ENCODE data around the gene MUCL3.
"Not testable (repeated sequence)": the region's sequence is repeated elsewhere in the genome, so short reads cannot be mapped to it uniquely, and the experiment has no call there.

The MUCL3 gene

DNA sequence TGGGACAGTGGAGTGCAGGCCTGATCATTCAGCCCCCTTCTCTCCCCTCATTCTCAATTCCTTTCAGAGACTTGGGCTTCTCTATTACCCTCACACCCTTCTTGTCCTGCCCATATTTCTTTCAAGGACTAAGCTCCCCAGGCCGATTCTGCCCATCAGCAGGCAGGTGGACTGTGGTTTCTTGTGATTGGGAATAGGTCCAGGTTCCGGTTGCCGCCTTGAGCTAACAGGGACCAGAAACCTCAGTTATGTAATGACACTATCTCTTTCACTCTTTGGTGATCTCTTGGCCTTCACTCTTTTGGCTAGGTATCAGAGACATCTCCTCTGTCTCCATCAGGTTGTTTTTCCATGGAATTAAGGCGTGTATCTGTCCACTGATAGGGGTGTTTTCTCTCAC lies 6.5 kb downstream of the MUCL3 start:
- no peak for DNase-seq

DNA sequence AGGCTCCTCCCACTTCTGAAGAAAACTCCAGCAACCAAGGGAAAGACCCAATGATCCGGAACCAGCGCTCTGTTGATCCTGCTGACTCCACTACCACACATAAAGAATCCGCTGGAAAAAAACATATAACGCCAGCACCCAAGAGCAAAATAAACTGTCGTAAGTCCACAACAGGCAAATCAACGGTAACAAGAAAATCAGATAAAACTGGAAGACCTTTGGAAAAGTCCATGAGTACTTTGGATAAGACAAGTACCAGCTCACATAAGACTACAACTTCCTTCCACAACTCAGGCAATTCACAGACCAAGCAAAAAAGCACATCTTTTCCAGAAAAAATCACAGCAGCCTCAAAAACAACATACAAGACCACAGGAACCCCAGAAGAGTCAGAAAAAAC lies 8.0 kb downstream of the MUCL3 start:
- no peak for DNase-seq

DNA sequence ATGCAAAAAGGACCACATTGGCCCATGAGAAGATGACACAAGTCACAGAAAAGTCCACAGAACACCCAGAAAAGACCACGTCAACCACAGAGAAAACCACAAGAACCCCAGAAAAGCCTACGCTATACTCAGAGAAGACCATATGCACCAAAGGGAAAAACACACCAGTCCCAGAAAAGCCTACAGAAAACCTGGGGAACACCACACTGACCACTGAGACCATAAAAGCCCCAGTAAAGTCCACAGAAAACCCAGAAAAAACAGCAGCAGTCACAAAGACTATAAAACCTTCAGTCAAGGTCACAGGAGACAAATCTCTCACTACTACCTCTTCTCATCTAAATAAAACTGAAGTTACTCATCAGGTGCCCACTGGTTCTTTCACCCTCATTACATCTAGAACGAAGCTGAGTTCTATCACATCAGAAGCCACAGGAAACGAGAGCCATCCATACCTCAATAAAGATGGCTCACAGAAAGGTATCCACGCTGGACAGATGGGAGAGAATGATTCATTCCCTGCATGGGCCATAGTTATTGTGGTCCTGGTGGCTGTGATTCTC lies 11.2 kb downstream of the MUCL3 start:
- no peak for DNase-seq

DNA sequence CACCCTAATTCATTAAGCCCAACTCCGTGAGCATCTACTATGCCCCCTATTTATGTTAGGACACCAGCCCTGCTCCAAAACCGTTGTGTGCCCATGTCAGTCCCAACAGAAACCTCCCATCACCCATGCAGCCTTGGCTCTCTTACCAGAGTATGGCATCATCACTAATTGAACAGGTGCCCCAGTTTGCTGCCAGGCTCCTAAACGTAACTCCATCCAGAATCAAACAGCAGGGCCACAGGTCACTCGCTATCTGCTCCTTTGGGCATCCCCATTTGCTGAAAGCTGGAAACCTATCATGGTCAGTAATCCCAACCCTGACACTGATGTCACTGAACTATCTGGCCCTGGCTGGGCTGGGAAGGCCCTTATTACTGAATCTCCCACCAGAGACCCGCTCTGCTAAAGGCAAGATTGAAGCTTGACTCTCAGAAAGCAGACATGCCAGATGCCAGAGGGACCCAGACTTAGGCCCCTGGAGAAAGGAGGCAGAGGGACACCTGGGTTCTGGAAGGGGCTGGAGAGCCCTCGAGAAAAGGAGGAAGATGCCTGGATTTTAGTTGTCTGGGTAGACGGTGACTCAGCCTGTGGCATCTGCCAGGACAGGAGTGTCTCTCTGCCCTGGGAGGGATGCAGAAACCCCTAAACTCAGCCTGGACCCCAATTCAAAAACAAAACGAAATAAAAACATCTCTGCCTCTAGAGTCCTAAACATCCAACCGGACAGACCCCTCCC lies 14.0 kb downstream of the MUCL3 start:
- DNase-seq = no peak

DNA sequence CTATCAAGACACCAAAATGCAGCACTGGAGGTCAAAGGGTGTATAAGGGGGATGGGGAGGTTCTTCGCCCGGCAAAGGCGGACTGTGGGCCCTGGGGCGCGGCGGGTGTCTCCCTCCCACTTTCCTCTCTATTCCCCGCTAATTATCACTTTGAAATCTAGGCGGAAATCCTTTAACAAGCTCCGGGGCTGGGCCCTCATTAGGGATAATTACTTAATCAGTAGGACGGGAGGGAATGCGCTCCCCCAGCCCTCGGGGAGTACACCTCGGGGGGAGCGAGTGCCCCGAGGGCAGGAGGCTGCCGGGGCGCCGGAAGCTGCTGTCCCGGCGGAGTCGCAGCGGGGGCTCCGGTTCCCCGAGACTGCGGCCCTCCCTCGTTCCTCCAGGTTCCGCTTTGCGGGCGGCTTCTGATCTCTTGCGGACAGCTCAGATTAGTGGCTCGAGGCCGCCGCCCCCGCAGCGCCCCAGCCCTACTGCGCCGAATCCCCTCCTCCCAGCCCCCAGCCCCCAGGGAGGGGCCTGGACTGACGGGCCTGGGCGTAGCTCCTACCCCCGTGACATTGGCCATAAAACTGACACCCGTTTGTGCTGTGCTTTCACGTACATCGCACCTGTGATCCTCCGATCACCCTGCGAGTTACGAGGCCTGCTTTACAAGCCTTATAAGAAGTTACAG lies 14.7 kb downstream of the MUCL3 start:
- peak; percentile 37 to 76 (median 58) for DNase-seq

DNA sequence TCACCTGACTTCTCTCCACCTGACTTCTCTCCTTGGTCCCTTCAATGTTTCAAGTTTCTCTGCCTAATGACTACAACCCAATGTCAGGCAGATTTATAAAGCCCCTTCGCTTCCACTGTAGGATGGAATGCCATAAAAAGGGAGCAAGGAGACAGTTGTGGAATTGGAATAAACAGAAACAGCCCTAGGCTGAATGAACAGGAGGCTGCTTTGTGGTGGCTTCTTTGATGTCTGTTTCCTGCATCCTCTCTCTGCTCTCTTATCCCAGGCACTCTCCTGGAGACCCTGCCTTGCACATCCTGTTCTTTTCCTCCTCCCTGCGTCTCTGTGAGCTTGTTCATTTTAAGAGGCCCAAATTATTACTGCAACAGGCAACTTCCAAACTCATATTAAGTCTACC lies 16.9 kb downstream of the MUCL3 start:
- no peak for DNase-seq

DNA sequence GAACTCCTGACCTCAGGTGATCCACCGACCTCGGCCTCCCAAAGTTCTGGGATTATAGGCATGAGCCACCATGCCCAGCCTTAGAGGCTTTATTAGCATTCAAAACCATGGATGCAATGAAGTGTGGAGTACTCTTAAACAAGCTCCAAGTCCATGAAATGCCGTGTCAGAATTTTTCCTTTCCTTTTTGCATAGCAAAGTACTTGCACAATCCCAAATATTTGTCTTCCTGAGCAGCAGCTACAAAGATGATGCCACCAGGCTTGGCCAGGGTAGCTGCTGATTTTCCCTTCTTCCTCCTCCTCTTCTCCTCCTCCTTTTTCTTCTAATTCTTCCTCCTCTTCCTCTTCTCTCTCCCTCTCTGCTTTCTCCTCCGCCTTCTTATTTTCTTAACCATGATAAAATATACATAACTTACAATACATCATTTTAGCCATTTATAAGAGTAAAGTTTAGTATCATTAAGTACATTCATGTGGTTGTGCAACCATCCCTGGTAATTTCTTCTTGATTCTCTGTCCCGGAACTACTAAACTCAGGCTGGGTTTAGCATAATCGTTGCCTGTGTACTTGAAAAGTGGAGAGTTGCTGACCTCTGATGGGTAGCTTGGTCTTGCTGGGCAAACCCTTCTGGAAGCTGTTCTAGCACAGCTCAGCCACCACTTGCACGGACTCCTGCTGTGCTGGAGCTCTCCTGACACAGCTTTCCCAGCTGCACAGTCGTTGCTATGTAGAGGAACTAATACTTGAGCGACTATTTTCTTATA lies 20.3 kb downstream of the MUCL3 start:
- no peak for DNase-seq

DNA sequence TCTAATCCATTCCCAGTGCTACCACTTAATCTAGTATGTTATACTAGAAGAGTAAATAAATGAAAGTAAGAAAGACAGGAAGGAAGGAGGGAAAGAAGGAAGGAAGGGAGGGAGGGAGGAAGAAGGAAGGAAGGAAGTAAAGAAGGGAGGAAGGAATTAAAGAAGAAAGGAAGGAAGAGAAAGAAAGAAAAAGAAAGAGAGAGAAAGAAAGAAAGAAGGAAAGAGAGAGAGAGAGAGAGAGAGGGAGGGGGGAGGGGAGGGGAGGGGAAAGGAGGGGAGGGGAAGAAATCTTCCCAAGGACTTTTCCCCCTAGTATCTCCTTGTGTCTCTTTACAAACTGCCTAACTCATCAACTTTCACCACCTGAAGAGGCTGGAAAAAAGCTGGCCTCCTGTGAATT lies 21.9 kb downstream of the MUCL3 start:
- DNase-seq = no peak

DNA sequence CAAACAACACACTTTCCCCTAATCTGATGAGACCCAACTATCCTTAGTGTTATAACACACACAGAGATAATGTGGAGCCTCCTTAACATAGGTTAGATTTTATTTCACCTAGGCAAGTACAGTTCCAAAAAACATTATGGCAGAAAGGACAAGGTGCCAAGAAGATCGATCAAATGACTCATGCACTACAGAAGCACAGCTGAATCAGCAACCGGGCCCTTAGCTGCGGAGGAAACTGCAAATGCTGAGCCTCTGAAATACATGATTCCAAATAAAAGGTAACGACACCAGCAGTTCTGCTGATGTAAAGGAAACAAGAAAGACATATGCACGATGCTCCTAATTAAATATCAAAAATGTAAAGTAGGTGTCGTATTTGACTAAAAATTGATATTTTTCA lies 22.9 kb downstream of the MUCL3 start:
- no peak for DNase-seq

DNA sequence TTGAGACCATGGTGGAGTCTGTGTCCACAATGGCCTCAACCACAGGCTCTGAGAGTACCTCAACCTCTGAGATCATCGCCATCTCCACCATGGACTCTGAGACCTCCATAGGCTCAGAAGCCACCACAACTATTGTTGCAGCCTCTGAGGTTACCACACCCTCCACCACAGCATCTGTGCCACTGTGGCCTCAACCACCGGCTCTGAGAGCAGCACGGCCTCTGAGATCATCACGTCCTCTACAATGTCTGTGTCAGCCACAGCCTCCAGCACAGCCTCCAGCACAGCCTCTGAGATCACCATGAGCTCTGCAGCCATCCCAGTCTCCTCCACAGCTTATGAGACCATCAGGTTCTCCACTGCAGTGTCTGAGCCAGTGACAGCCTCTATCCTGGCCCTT lies 23.3 kb downstream of the MUCL3 start:
- DNase-seq = peak in 2 of 5 experiments; percentile 15 to 46

DNA sequence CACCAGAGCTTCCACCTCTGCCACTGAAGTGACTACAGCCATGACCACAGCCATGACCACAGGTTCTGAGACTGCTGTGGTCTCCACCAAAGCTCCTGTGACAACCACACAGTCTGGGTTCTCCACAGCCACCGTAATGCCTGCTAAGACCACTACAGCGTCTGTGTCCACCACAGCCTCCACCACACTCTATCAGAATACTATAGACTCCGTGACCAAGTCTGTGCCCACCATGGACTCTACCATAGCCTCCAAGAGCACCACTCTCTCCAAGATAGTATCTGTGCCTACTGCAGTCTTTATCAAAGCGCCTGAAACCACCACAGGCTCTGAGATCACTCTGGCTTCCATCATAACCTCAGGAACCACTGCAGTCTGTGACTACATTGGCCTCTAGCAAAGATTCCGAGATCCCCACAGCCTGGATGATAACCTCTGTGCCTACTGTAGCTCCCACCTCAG lies 24.4 kb downstream of the MUCL3 start:
- DNase-seq = peak in 1 of 5 experiments; percentile 20

DNA sequence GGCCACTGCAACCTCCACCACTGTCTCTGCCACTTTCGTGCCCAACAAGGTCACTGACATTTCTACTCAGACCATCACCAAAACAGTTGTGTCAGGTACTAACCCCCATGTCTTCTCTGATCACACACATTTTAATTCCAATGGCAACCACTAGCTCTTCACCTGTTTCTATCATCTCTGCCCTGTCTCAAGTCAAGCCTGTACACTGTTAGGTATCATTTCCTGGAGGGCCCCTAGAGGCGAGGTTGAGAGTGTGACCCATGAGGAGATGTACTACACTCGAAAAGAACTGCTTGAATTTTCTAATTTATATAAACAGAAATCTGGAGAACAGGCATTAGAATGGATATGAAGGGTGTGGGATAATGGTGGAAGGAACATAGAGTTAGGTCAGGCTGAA lies 25.4 kb downstream of the MUCL3 start:
- DNase-seq = no peak

DNA sequence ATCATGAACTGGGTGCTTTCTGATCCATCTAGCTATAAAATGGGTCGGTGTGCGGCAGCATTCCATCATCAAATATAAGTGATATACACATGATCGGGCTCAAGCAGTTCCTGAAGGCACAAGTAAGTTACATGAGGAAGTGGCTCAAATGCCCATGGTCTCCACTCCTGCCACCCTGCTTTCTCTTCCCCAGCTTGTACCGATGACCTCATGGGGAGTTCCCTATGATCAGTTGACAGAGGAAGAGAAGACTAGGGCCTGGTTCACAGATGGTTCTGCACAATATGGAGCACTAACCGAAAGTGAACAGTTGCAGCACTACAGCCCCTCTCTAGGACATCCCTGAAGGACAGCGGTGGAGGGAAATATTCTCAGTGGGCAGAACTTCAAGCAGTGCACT lies 28.4 kb downstream of the MUCL3 start:
- DNase-seq = not testable (repeated sequence)

DNA sequence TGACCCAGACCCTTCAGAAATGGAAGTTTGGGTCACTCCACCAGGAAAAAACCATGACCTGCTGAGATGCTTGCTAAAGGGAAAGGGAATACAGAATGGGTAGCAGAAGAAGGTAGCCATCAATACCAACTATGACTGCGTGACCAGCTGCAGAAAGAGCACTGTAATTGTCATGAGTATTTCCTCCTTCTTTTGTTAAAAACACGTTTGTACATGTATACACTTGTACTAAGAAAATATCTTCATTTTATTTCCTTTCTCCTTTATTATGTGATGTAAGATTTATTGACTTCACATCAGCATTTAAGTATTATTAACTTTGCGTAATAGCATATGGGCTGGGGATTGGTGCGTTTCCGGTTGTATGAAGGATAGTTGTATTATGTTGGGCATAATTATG lies 30.2 kb downstream of the MUCL3 start:
- no peak for DNase-seq

DNA sequence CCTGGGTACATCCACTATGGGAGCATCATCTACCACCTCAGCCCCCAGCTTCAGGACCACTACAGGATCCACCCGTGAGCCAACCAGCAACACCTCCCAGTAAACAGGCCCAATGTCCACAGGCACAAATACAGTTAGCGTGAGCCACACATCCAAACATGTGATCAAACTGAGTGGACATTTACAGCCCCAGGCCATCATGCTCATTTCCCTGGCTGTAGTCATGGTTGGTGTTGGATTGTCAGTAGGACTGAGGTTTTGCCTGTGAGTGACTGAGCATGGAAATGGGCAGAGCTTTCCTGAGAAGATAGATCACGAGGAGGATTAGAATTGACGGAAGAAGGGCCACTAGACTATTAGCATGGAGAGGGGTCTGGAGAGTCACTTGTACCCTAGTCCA lies 32.0 kb downstream of the MUCL3 start:
- no peak for DNase-seq

DNA sequence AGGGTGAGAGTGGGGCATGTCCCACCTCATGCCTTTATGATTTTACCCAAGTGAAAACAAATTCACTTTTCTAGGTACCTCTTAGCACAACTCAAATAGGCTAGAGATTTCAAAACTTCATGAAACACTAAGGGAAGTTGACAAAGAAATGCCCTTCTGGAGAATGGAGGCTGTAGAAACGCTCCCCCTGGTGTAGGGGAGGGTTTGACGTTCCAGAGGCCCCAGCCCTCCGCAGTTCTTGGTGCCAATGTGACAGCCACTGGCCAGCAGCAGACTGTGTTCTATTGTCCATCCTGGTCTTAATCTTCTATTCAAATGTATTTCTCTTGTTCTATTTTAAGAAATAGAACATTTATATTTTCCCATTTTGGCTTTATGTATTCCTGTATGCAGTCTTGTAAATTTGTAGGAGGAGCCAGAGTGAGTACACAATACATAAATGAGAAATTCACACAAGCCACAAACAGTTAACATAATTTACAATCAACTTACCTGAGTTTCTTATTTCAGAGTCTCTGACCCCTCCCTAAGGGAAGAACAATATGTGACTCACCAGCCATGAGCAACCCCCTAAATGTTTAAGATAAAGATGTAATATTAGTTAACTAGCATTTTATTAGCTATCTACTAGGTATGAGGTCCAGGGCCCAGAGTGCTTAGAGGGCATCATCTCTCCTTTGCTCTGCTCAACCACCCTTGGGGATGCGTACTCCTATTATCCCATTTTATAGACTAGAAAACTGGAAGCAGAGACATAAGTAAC lies 33.9 kb downstream of the MUCL3 start:
- no peak for DNase-seq

DNA sequence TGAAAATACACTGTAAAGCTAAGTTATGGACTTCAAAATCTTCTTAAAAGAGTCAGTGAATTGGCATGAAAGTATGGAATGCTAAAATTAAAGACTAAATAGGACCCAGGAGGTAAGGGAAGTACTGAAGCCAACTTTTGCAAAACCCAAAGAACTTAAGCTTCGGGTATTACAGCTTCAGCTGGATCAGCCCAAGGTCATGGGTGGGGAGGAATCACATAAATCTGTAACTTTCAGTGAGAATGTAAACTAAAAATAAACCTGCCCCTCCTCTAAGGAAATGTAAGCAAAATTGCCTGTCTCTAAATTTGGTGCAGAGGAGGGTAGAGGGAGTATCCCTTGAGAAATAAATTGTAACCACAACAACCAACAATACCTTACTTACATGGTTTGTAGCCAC lies 38.4 kb downstream of the MUCL3 start:
- no peak for DNase-seq

DNA sequence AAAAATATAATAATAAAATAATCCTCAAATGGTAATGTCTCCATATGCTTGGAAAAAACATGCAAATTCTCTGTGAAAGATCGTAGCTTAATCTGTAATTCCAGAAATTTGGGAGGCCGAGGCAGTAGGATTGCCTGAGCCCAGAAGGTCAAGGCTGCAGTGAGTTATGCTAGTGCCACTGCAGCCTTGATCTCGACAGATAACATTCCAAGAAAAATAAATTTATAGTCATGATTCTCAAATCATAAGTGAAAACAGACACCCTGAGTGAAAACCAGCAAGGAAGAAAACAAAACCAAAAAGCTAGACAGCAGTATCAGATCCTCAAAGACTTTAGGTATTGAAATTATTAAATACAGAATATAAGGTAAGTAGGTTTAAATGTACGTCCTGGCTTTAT lies 38.9 kb downstream of the MUCL3 start:
- no peak for DNase-seq

DNA sequence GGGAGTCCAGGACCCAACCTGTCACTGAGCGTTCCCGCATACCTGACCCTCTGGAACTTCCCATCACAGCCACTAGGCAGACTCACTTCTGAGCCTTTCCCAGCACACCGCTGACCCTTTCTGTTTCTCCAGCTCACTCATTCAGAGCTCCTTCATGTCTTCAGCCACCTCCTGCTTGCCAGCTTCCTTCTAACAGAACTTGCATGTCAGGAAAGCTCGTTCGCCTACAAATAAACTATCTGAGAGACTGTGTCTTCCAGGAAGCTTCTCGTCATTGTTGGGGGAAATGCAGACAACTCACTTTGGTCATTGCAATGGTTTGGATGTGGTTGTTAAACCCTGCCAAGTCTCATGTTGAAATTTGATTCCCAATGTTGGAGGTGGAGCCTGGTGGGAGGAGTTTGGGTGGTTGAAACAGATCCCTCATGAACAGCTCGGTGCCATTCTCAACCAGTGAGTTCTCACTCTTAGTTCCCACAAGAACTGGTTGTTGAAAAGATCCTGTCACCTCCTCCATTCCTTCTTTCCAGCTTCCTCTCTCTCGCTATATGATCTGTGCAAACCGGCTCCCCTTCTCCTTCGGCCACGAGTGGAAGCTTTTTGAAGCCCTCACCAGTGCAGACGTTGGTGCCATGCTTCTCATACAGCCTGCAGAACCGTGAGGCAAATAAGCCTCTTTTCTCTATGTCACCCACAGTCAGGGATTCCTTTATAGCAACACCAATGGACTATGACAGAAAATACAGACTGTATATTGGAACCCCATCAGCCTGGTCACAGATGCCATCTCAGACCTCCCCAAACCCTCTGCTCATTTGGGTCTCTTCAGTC lies 41.4 kb downstream of the MUCL3 start:
- DNase-seq = no peak

DNA sequence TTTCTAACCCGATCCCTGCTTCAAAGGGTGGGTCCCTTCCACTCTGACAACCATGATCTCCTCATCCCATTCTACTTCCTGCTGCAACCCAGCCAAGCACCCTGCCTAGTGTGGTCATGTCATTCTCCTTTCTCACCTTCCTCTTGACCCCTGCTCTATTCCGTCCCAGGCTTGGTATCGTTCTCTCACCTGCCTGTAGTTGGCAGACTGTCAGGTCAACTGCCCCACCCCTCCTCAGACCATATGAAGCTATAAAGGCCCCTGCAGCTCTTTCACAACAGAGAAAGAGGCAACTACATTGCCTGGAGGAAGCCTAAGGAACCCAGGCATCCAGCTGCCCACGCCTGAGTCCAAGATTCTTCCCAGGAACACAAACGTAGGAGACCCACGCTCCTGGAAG lies 42.7 kb downstream of the MUCL3 start, which contains the start of gene MUC21:
TSS of gene MUC21 (plus strand) at position 280 of the 400 bp plus-strand sequence. CDS start 241 bp downstream, outside the sequence.
- DNase-seq = no peak

DNA sequence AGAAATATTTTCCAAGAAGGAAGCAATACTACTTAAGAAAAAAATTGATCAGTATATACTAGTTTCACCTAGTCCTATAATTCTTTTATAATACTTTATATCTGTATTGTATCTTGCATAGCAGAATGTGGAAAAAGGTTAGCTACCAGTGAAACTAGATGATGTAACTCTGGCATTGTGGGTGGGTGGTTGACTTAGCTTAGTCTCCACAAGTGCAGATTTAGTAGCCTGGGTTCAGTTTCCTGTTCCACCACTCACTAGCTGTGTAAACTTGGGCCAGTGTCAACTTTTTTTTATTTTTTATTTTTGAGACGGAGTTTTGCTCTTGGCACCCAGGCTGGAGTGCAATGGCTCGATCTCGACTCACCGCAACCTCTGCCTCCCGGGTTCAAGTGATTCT lies 44.7 kb downstream of the MUCL3 start:
- DNase-seq = peak in 1 of 5 experiments; percentile 3

DNA sequence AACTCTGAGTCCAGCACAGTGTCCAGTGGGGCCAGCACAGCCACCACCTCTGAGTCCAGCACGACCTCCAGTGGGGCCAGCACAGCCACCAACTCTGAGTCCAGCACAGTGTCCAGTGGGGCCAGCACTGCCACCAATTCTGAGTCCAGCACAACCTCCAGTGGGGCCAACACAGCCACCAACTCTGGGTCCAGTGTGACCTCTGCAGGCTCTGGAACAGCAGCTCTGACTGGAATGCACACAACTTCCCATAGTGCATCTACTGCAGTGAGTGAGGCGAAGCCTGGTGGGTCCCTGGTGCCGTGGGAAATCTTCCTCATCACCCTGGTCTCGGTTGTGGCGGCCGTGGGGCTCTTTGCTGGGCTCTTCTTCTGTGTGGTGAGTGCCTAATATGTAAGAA lies 46.5 kb downstream of the MUCL3 start:
- no peak for DNase-seq

All from T-helper 2 cell (primary cell).